Stimulated activated naive CD8-positive, alpha-beta T cell treated with anti-CD3 and anti-CD28 coated beads, Interleukin-15, amount 100 ng/mL, for 72 hours (primary cell): ENCODE measurements around the gene MAP7D3.

Experiments used
- ATAC-seq: fragments of 150-1000 bp; cut with Tn5 transposase; 2 replicates; pipeline ENCODE4 v1.10.0; 2021; ENCODE audit warnings: mild to moderate bottlenecking, moderate library complexity
- DNase-seq, 2 donors: peaks; one replicate each; pipeline ENCODE4 v3.0.0; 2021 to 2022
- H3K27ac Mint-ChIP-seq, 2 donors: one replicate each; pipeline ENCODE4 v1.8.0; 2022; ENCODE audit warnings: mild to moderate bottlenecking in 2 of 2, mixed read lengths in 2 of 2, moderate library complexity in 2 of 2
- H3K27me3 Mint-ChIP-seq: one replicate; pipeline ENCODE4 v1.8.0; 2022; ENCODE audit warnings: mixed read lengths
- H3K4me1 Mint-ChIP-seq: one replicate; pipeline ENCODE4 v1.8.0; 2022; ENCODE audit warnings: mild to moderate bottlenecking, mixed read lengths
- H3K4me3 Mint-ChIP-seq, 2 donors: one replicate each; pipeline ENCODE4 v1.8.0; 2022; ENCODE audit warnings: mild to moderate bottlenecking in 2 of 2, mixed read lengths in 2 of 2, moderate library complexity in 1 of 2
- H3K9me3 Mint-ChIP-seq, 2 donors: one replicate each; pipeline ENCODE4 v1.8.0; 2022; ENCODE audit warnings: mixed read lengths in 2 of 2

The MAP7D3 gene

DNA sequence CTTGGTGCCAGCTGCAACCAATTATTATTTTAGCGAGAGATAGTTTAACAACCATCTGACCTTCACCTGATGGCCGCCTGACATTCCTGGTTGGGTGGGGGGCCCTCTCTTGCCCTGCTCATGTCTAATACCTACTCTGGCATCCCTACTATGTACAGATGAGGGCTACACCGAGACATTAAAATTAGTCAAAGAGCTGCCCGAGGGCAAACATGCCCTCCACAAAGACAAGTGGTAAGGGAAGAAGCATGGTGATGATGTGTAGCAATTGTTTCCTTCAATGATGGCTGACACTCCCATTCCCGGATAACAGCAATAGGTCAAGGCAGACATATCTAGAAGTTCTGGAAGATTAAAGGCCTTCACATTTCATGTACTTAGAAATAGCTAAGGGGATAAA is 49.6 kb downstream of the MAP7D3 start:
- Mint-ChIP-seq H3K9me3 (no peaks in the 10 kb centered on the region), H3K27ac (no peak overlapping the region), H3K4me1 (peaks cover 28% of the 10 kb centered on the region), H3K27me3 (no peaks in the 10 kb centered on the region), H3K4me3 (no peak overlapping the region)
- no peak for ATAC-seq
- no peak for DNase-seq

DNA sequence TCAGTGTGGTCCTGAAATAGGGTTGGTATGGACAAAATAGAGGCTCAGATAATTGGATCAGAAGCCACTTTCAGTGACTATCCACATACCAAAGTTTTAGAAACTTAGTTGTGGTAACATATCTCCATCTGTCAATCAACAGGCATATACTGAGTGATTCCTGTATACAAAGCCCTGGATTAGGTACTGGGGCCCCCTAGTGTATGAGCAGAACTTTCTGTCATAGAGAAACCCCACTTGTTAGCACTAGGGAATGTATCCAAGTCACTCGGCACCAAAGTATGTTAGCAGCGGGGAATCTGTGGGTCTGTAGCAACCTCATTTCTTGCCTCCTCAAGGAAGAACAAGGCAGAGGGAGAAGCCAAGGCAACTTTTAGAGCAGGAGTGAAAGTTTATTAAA is 50.7 kb downstream of the MAP7D3 start:
- DNase-seq (no peak), ATAC-seq (peak; percentile 63)
- Mint-ChIP-seq H3K27ac (no peak overlapping the region), H3K4me1 (peaks cover 28% of the 10 kb centered on the region), H3K9me3 (no peaks in the 10 kb centered on the region), H3K4me3 (no peak overlapping the region), H3K27me3 (no peaks in the 10 kb centered on the region)

DNA sequence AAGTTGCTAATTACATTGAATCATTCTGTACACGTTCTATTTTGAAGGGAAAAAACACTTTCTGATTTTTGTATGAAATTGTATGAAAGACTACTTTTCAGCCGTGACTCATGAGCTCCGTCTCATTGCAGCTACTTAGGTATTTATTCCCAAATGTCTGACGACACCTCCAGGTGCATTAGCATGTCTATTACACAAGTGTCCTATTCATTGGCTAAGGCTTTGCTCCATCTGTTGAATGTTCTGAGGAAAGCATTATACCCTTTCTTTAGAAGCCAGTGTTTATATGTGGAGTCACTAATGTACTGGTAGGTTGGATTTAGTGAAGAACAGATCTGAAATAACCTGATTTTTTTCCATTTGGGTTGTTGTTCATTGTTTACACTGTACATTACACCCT is 51.8 kb downstream of the MAP7D3 start:
- ATAC-seq: no peak
- Mint-ChIP-seq H3K9me3 (no peaks in the 10 kb centered on the region), H3K4me3 (no peak overlapping the region), H3K4me1 (peaks cover 21% of the 10 kb centered on the region), H3K27ac (no peak overlapping the region), H3K27me3 (no peaks in the 10 kb centered on the region)
- no peak for DNase-seq

DNA sequence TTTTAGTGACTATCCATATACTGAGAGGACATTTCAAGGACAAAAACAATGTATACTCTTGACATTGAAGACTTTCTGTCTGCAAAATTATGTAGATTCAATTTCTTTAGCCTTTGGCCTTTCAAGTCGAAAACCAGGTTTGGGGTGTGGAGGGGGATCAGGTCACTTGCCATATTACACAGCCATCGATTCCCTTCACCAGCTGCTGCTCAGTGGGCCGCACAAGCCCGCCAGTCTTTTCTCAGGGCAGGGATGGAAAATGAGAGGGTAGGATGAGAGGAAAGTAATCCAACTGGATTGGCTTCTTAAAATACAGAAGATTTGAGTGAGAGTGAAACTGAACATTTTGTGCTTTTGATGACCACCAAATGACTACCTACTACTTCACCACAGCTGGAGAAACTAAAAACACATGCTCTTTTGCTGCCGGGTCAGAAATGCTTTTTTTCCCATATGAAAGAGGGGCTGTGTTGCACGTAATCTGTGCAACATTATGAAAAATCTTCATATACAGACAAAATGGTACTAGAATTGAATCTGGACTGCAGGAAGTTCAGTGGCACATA is 52.4 kb downstream of the MAP7D3 start:
- no peak for DNase-seq
- Mint-ChIP-seq H3K4me3 (no peak overlapping the region), H3K4me1 (peaks cover 20% of the 10 kb centered on the region), H3K27me3 (no peaks in the 10 kb centered on the region), H3K27ac (no peak overlapping the region), H3K9me3 (no peaks in the 10 kb centered on the region)
- no peak for ATAC-seq

DNA sequence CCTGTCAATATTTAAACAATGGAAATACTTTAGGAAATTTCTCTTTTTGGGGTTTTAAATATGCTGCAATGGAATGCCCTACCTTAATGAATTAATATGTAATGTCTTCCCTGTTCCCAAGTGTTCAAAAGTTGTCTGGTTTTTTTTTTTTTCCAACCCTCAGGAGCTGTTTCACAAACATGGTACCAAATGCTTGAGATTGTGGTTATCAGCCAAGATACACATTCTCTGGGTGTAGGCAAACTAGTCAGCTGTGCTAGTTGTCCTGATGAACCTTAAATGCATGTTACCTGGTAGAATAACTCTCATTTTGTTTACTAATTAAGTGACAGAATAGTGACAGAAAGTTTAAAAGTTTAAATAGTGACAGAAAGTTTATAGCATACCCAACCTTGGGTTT is 53.2 kb downstream of the MAP7D3 start:
- Mint-ChIP-seq H3K27me3 (no peaks in the 10 kb centered on the region), H3K9me3 (no peaks in the 10 kb centered on the region), H3K27ac (no peak overlapping the region), H3K4me1 (peaks cover 20% of the 10 kb centered on the region), H3K4me3 (no peak overlapping the region)
- ATAC-seq: no peak
- DNase-seq: no peak

DNA sequence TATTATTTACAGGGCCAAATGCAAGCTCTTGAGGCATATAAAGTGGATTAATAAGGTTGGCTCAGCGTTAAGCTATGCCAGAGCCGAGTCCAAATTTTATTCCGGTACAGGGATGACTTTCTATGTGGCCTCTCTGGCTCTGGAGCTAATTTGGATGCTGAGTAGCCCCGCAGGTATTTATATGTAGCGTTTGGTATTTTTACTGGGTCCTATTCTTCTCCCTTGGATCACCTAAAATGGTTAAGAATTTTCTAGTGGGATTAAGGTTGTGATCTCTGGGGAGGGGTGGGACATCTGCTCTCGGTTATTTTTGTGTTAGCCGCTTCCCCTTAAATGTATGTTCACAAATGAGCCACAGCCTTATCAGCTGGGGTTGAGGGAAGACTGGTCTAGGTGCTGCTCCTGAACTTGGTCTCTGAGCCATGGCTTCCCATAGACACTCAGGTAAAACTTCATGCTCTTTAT is 54.5 kb downstream of the MAP7D3 start:
- DNase-seq (no peak), ATAC-seq (no peak)
- Mint-ChIP-seq H3K4me1 (peaks cover 26% of the 10 kb centered on the region), H3K27ac (no peak overlapping the region), H3K4me3 (no peak overlapping the region), H3K9me3 (no peaks in the 10 kb centered on the region), H3K27me3 (no peaks in the 10 kb centered on the region)

- Mint-ChIP-seq H3K4me3 (no peak overlapping the region), H3K4me1 (peaks cover 33% of the 10 kb centered on the region), H3K9me3 (no peaks in the 10 kb centered on the region), H3K27ac (no peak overlapping the region), H3K27me3 (no peaks in the 10 kb centered on the region)
- ATAC-seq: no peak
- DNase-seq: no peak
Measured at GRCh38 chrX:136195247-136195646, 56.0 kb downstream of the MAP7D3 start.

DNA sequence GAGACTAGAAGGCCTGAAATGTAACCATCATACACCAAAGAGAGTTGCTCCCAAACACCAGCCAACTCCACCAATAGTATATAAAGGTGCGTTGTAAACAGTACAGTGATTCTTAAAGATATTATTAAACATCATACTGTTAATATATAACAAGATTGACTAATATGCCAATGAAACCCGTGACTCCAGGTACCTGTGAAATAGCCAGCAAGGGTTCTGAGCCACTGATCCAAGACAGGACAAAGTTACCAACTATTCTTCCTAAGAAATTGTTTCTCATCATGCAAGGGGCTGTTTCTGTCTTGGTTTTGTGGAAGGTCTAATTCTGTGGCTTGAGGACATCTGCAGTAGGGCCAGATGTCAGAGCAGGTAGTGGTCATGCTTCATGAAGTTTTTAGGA is 56.7 kb downstream of the MAP7D3 start:
- H3K27me3 Mint-ChIP-seq: no peaks in the 10 kb centered on the region
- H3K27ac Mint-ChIP-seq: no peak overlapping the region
- no peak for ATAC-seq
- H3K4me3 Mint-ChIP-seq: no peak overlapping the region
- DNase-seq: no peak
- no peaks in the 10 kb centered on the region for H3K9me3 Mint-ChIP-seq
- peaks cover 33% of the 10 kb centered on the region for H3K4me1 Mint-ChIP-seq

DNA sequence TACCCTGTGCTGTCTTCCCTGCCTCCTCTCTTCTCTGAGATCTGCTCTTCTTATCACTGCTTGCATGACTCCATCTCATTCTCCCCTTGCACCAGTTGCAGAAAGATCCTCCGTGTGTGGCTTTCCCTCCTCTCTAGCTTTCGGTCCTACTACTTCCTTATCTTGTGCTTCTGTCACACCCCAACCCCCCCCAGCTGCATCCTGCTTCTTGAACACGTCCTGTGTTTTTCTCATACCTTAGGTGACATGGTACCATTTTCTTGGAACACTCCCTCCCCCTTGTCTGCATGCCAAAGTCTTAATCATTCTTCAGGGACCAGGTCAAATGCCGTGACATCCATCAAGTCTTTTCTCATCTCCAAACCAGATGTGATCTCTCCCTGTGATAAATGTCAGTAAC is 57.4 kb downstream of the MAP7D3 start:
- no peak for ATAC-seq
- no peak for DNase-seq
- Mint-ChIP-seq H3K27me3 (no peaks in the 10 kb centered on the region), H3K9me3 (no peaks in the 10 kb centered on the region), H3K4me3 (peak overlapping the region; percentile 73 to 74), H3K27ac (peak overlapping the region; percentile 7 to 84), H3K4me1 (peaks cover 33% of the 10 kb centered on the region)

DNA sequence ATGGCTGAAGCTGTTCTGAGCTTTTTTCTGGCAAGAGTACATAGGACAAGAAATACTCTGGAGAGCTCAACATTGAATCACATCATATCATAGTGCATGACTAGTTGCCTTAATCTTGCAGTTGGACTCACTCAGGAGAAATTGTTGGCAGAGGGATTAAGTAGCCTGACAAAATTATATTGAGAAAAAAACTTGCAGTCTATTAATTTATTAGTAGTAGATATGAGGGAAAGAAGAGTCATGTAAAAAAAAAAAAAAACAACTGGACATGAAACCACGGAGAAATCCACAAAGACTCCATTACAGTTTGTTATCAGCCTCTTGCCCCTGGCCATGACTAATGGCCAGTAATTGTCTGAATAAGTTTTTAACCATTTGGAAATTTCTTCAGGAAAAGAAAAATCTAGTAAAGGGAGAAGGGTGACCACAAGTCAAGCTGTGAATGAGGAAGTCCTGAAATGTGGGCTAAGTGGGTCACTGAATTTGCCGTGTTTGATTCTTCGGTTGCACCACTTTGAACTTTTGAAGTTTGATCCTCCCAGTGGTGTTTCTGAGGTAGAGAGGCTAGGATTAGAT is 58.3 kb downstream of the MAP7D3 start:
- Mint-ChIP-seq H3K27me3 (no peaks in the 10 kb centered on the region), H3K27ac (no peak overlapping the region), H3K4me1 (peaks cover 33% of the 10 kb centered on the region), H3K9me3 (no peaks in the 10 kb centered on the region), H3K4me3 (peak overlapping the region; percentile 35 to 39)
- ATAC-seq (no peak), DNase-seq (no peak)

DNA sequence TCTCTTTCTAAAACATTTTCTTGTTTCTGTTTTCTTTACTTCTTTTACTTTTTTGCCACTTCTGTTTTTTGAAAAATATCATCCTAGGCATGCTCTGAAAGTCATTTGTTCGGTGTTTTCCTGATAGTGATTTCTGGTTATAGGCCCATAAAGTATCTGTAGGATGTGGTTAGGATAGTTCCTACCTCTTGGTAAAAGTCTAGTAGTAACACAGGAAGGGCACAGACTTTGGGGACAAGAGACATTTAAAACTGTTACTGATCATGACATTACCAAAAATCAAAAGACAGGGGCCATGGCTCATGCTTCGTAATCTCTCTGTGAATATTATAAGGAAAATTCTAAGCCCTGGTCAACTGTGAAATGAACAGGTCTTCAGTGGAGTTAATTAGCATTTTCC is 59.1 kb downstream of the MAP7D3 start:
- Mint-ChIP-seq H3K27me3 (no peaks in the 10 kb centered on the region), H3K9me3 (no peaks in the 10 kb centered on the region), H3K4me1 (peaks cover 33% of the 10 kb centered on the region), H3K27ac (peak overlapping the region in 1 of 2 donors; percentile 54), H3K4me3 (peak overlapping the region; percentile 35 to 39)
- DNase-seq: no peak
- ATAC-seq: peak; percentile 58

- Mint-ChIP-seq H3K9me3 (no peaks in the 10 kb centered on the region), H3K4me1 (peaks cover 33% of the 10 kb centered on the region), H3K27ac (peak overlapping the region in 1 of 2 donors; percentile 24), H3K27me3 (no peaks in the 10 kb centered on the region), H3K4me3 (no peak overlapping the region)
- no peak for ATAC-seq
- no peak for DNase-seq
Measured at GRCh38 chrX:136191171-136191570, 60.0 kb downstream of the MAP7D3 start.

DNA sequence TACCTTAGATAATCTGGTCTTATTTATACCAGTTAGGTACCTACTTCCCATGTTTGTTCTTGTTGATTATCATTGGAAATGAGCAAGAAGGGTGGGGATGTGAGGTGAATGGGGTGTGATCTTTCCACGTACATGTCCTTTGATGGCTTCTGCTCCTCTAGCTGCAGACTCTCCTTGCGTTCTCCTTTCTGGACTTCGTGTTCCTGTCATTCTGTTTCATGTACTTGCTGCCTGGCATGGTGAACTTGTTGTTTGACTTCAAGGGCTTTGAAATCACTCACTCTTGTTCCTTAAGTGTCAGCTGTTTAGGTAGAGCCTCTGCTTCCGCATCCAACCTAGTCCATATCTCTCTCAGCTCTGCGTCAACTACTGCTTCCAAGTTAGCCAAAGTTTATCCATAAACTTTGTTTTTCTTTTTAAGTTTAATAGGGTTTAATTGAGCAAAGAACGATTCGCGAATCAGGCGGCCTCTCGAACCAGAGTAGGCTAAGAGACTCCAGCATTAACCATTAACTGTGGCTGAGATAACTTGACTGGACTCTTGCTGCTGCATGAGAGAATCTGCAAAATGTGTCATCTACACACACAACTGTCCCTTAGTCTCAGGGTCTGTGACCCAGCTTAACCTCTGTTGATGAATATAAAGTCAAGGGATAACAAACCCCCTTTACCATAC is 61.0 kb downstream of the MAP7D3 start:
- Mint-ChIP-seq H3K4me3 (no peak overlapping the region), H3K4me1 (peaks cover 33% of the 10 kb centered on the region), H3K27ac (peak overlapping the region in 1 of 2 donors; percentile 59), H3K27me3 (no peaks in the 10 kb centered on the region), H3K9me3 (no peaks in the 10 kb centered on the region)
- no peak for DNase-seq
- ATAC-seq: no peak

DNA sequence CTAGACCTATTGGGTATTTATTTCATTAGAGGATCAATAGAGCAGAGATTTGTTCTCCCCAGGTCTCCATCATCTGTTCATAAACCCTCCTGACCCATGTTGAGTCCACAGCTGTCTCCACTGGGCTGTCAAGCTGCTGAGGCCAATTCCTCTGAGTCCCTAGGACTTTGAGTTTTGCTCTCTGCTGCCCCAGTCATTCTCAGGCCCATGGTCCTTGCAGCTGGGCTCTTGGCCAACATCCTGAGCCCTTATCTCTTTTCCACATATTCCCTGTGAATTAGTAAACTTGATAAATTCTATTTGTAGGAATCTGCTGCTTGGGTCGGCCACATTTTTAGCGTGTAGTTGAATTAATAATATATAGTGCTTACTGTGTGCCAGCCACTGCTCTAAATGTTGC is 62.0 kb downstream of the MAP7D3 start:
- H3K4me3 Mint-ChIP-seq: no peak overlapping the region
- H3K9me3 Mint-ChIP-seq: no peaks in the 10 kb centered on the region
- ATAC-seq: no peak
- no peaks in the 10 kb centered on the region for H3K27me3 Mint-ChIP-seq
- peaks cover 32% of the 10 kb centered on the region for H3K4me1 Mint-ChIP-seq
- H3K27ac Mint-ChIP-seq: no peak overlapping the region
- DNase-seq: no peak

GRCh38 chrX:136186023-136186413 is 65.2 kb downstream of the MAP7D3 start:
- Mint-ChIP-seq H3K4me3 (no peak overlapping the region), H3K9me3 (no peaks in the 10 kb centered on the region), H3K4me1 (peaks cover under 1% of the 10 kb centered on the region)

DNA sequence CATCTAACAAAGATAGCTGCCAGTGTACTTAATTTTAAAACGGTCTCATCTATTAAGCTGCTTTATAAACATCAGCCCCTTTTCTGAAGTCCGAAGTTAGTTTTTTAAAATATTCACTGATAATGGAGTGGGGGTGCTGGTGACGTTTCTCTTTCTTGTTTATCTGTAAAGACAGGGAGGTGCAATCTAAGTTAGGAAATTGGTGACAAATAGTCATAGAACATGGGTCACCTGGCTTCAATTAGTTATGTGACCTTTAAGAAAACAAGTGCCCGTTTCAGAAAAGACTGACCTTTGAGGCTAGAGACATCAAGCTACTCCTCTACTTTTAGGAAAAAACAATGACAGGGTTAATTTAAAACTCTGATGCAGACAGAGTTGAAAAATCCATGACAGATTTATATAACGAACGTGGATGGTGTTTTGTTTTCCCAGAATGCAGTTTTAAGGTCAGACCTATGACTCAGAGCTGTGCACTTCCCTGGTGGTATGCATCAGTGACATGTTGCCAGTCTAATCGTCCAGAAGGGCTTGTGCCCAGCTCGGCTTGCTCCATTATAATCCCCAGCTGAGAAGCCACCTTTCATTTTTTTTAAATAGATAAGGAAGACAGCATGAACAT is 65.7 kb downstream of the MAP7D3 start:
- Mint-ChIP-seq H3K27me3 (no peaks in the 10 kb centered on the region), H3K9me3 (no peaks in the 10 kb centered on the region), H3K27ac (no peak overlapping the region), H3K4me3 (no peak overlapping the region), H3K4me1 (no peaks in the 10 kb centered on the region)
- ATAC-seq: no peak
- no peak for DNase-seq

More at GRCh38 chrX:136186023-136186413, 65.2 kb downstream of the MAP7D3 start:
- H3K27ac Mint-ChIP-seq: no peak overlapping the region
- no peak for DNase-seq
- H3K27me3 Mint-ChIP-seq: no peaks in the 10 kb centered on the region
- ATAC-seq: no peak
